ENCODE data around the gene PPARG.
"Not testable (repeated sequence)": the region's sequence is repeated elsewhere in the genome, so short reads cannot be mapped to it uniquely, and the experiment has no call there.

PPARG gene

DNA sequence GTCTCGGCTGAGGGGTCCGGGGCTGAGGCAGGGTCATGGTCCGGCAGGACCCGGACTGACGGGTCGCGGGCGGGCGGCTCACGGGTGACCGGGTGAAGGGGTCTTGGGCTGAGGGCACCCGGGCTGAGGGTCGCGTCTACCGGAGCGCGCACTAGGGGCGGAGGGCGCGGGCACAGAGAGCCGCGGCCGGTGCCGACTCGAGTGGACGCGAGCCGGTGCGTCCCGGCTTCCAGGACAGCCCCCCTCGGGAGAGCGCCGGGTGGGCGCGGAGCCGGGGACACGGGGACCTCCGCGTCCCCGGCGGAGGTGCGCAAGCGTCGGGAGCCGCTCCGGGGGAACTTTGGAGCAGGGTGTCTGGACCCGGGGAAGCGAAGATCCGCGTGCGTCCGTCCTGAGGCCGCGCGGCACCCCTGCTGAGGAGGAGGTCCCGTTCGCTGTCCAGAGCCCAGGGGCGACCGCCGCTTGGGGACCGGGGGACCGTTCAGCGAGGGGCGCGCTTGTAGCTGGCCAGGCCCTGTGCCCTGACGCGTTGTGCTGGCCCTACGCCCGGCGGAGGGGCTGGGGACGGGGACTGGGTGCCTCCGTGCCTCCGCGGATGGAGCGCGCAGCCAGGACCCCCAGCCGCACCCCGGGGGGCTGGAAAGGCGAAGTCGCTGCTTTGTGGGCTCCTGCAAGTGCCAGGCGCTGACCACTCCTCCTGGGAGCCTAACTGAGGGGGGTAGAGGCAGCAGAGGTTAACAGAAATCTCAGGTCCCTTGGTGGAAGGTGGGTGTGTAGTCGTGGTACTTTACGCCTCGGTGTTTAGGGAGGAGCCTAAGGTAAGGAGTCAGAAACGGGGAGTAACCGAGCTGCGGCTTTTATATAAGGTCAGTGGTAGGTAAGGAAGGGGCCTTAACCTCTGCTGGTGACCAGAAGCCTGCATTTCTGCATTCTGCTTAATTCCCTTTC, at the start of gene PPARG:
Gene PPARG, plus strand, starts transcription at position 889 of the 948 bp plus-strand sequence. CDS start 90,642 bp downstream, outside the sequence.
- no peak for DNase-seq

DNA sequence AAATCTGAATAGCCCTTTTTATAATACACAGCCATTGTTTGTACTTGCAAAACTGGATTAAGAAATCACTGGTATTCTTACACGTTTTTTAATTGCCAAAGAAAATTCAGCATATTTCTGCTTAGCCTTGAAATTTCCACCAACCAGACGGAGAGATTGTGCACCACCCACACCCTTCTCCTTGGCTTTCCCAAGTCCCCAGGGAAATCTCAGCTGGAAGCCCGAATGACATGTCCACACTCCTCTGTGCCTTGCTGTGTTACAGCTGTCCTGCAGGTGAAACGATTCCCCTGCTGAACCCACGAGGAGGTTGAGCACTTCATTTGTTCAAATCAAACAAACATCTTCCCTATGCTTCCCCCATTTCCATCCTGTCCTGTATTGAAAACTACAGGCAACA, 49.6 kb upstream of the PPARG start:
- DNase-seq: no peak

DNA sequence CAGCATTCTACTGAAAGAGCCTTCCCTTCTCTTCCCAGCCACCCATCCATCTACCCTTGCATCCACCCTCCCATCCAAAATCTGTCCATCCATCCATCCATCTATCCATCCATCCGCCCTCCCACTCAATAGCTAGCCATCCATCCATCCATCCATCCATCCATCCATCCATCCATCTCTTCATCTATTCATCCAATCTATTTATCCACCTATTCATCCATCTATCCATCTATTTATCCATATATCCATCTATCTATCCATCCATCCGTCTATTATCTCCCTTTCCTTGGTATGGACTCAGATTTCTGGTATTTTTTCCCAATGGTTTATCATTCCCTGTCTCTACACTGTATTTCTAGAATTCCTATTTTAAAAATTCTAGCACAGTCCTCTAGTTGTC, 46.1 kb upstream of the PPARG start:
- DNase-seq: no peak

DNA sequence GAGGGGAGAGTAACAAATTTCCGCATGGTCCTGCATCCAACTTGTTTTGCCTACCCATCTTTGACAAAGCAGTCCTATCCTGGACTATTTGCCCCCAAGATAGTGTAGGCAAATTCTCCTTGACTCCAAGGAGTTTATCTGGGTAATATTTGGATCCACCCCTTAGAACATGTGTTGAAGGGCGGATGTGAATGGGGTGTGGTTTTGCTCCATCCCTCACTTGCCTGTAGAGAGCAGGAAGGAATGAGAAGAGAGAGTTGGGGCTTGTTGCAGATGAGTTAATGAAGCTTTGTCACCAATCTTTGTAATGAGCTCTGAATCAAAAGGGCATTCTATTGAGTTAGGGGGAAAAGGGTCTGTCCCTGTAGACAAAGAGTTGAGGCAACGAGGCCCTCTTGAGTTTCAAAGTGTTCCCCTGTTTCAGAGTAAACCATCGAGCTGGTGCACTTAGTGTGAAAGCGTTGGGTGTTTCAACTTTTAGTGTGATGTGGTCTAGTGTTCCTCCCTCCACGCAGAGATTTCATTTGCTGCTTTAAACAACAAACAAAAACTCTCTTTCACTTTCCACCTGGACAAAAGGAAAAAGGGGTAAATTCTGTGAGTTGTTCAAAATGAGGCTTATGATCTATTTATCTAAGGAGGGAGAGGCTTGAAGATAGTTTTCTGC, 42.2 kb upstream of the PPARG start:
- no peak for DNase-seq

DNA sequence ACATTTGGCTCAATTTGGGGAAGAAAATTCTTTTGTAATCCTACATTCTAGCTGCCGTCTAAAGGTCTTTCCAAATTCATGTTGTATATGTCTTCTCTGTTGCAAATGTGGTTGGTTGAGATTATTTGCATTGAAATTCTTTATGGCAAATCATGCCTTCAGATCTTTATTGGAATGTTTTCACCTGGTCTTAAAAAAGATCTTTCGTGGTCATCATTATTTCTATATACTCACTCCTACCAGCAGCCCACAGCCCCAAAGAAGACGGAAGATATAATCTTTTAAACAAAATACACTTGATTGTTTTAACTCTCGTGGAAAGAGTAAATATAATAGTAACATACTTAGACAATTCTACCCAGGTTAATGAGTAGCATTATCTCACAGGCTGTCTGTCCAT, 41.5 kb upstream of the PPARG start:
- DNase-seq: no peak

DNA sequence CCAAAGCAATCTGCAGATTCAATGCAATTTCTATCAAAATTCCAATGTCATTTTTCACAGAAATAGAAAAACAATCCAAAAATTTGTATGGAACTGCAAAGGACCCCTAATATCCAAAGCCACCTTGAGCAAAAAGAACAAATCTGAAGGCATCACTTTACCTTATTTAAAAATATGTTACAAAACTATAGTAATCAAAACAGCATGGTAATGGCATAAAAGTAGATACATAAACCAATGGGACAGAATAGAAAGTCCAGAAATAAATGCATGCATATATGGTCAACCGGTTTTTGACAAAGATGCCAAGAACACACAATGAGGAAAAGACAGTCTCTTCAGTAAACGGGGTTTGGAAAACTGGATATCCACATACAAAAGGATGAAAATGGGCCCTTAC, 39.4 kb upstream of the PPARG start:
- no peak for DNase-seq

DNA sequence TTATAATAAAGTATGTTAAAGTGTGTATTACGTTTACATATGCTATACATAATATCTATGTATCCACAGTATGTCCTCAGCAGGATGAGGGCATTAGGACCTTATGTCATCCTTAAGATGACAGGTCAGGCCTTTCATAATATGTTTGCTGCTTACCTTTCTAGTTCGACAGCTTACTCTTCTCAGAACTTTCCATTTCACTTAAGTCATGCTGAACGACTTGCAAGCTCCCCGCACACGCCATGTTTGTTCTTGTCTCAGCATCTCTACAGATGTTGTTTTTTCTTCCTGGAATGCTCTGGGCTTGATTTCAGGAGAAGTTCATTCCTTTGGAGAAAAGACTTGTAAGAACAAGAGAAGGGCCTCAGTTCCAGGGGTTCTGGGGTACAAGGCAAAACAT, 36.0 kb upstream of the PPARG start:
- DNase-seq: no peak

DNA sequence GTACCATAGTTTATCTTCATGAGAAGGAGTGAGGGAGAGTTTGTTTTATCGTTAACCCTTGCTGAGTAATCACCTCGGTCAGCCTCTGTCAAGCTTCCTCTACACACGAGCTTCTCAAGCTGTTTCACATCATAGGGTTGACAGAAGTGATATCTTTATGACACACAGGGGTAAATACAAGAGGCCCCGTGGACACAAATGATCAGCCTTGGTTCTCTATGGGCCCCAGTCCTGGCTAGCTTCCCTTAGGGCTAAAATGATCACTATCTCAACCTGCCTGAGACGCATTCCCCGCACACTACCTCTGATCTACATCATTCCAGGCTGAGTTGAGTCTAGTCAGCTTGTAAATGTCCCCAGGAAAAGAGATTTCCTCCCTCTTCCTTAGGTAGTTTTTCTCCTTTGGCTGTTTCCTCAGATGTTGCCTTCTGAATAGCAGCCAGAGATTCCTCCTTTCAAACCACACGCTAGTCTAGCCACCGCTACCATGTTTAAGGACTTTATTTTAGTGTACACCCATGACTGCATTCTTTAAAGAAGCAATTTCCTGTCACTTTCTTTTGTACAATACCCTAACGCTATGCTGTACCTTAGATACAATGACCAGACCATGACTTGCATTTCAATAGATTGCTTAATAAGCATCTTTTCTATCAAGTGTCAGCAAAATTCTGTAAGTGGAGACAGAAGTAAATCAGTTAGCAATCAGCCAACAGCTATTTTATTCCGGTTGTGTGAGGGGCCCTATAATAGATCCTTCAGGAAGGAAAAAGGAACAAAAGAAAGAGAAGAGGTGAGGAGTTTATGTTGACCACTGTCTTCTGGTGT, 35.1 kb upstream of the PPARG start:
- DNase-seq: no peak

DNA sequence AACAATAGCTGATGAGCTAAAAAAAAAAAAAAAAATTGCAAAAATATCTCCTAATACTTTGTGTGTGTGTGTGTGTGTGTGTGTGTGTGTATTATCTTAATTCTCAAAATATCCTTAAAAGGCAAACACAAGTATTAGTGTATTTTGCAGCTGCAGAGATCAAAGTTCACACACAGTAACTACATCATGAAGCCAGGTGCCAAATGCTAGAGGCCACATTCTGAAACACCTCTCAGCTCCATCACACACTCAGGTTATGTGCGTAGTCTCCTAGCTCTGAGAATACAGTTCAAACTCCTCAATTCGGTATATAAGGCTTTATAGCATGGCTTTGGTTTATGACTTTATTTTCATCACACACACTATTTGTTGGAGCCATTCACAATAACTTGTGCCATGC, 33.5 kb upstream of the PPARG start:
- no peak for DNase-seq

DNA sequence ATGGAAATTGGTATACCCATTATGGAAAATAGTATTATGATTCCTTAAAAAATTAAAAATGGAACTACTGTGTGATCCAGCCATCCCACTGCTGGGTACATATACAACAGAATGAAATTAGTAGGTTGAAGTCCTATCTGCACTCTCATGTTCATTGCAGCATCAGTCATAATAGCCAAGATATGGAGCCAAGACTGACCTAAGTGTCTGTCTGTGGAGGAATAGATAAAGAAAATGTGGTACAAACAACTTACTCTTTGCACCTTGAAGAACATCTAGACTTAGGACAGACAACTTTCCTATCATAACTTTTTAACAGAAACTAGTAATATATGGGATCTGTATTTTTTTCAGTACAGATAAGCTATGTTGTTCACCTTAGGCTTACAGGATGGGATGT, 30.0 kb upstream of the PPARG start:
- DNase-seq: no peak

DNA sequence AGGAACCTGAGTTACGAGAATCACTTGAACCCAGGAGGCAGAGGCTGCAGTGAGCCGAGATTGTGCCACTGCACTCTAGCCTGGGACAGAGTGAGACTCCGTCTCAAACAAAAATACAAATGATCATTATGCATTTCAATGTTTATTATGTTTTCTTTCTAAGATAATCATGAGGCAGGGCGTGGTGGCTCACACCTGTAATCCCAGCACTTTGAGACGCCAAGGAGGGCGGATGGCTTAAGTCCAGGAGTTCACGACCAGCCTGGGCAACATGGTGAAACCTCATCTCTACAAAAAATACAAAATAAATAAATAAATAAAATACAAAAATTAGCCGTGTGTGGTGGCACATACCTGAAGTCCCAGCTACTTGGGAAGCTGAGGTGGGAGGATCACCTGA, 26.7 kb upstream of the PPARG start:
- DNase-seq: not testable (repeated sequence)

DNA sequence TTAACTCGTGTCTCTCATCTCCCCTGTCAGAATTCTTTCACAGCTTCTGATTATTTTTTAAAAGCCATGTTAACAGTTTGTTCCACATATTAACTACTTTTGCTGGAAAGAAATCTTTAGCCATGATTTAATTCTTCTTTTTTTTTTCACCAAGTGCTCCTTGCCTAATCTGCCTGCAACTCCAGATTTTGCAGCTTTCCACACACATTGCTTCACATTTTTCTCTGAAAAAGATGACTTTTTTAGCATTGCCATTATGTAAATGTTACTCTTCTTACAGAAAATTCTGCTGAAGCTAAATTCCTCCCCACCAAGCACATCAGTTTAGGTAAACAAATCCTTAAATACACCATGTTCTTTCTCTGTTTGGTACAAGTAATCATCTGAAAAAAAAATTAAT, 23.4 kb upstream of the PPARG start:
- DNase-seq: no peak

DNA sequence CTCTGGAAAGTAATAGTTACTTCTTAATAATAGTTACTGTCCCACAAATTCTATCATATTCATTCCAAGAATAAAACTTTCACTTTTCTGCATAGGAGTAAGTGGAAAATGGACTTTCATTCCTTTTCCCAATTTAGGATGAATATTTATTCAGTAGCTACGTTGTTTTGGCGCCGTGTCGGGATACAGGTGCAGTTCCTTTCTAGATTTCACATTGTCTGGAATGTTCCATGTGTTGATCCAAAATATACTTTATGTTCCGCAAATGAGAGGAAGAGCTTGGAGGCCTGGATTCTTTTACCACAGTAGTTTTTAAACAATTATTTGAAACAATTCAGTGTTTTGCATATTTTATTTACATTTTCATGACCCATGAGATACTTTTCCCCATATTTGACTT, 22.8 kb upstream of the PPARG start:
- DNase-seq: no peak

DNA sequence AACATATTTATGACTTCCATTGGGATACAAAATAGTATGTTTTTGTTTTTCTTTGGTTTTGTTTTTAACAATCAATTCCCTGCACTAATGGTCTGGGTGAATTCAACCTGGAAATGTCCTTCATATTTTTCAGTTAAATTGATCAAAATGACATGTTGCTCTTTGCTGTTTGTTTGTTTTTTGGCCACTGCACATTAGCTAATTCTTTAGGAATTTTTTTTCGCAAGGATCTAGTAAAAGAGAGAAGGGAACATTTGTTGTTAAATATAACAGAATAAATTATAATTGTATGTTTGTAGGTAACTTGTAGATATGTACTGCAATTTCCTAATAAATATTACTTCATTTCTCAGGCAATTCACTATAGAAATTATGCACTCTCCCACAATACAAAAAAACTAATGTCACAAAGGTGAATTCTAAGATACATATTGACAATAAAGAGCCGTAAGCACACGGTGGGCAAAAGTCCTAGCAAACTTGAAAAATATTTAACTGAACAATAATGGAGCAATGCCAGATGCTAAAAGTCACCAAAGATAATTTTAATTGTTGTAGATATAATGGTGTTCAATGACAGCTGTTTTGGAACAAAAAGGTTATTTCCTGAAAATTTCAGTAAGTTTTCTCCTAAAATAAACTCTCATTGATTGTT, 21.4 kb upstream of the PPARG start:
- no peak for DNase-seq

DNA sequence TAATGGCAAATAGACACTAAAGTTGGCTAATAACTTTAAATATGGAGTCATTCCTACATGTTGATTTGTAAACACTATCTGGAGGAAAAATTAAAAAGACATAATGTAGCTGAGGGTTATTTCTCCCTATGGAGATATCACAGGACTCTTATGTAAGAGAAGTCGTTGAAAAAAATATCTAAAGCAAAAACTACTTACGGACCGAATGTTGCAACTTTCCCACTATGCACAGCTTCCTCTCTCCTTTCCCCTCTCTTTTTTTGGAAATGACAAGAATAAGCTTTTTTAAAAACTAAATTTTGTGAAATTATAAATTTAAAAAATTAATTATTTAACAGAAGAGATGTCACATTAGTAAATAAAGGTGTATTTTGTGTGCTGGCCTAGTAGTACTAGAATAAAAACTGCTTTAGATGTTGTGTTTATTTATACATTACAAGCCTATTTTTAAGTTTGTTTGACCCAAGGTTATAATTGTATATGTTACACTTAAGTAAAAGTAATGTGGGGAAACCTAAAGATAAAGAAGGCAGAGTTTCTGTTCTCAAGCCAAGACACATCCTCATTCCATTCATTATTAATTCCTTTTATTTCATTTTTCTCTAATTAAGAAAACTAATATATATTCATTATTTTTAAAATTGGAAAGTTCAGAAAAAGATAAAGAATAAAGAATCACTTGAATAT, 20.7 kb upstream of the PPARG start:
- DNase-seq: no peak

DNA sequence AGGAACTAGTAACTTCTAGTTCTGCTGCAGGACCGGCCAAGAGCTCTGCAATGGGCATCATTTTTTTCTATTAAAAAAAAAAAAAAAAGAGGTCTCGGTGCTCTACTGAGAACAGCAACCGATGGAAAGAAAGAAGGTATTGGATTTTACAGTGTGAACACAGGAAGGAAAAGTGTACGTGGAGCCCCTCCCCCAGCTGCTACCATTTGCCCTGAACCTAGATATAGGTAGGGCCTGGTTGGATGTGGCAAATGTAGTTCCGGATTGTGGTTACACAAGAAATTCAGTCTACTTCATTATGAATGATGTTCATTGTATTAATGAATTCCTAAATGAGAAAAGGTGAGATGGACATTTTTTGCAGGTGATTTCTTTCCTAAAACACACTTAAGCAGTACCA, 17.9 kb upstream of the PPARG start:
- DNase-seq: no peak

DNA sequence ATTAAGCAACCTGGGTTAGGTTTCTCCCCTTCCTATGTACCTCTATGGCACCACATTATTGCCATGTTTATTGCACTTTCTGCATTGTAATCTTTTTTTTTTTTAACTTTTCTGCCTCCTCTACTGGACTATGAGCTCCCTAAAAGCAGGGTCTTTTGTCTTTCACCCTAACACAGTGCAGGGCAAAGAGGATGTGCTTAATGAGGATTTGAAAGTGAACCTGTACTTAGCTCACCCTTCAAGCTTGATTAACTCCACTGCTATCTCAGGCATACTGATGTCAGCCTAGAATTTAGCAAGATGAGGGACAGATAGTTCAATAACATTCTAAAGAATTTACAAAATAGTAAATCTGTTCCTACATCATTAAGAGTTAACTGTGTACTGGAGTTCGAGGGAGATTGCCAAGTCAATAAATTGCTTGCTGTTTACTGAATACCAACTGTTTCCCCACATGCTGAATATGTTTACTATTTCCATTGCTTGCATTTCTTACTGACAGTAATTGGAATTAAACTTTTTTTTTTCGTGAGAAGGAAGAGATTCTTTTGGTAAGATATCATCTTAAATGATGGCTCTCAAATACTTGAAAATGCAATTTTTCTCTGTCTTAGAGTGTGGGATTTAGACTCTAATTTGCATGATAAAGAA, 15.7 kb upstream of the PPARG start:
- no peak for DNase-seq

DNA sequence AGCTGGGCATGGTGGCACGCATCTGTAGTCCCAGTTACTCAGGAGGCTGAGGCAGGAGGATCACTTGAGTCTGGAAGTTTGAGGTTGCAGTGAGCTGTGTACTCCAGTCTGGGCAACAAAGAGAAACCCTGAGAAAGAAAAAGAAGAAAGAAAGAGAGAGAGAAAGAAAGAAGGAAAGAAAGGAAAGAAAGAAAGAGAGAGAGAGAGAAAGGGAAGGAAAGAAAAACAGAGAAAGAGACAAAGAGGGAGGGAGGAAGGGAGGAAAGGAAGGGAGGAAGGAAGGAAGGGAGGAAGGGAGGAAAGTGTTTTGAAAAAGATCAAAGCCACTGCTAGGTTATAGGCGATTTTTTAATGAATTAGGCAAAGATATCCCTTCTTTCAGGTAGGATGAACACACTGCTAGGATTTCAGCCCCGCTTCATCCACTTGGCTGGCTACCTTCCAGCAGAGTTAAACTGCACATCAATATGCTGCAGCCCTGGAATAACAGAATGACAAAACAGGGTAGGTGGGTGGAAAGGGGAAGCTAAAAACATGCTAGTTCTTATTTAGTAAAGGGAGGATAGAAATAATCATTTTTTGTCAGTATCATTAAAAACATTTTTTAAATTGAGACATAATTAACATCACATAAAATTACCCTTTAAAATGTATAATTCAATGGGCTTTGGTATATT, 12.8 kb upstream of the PPARG start:
- DNase-seq: no peak

DNA sequence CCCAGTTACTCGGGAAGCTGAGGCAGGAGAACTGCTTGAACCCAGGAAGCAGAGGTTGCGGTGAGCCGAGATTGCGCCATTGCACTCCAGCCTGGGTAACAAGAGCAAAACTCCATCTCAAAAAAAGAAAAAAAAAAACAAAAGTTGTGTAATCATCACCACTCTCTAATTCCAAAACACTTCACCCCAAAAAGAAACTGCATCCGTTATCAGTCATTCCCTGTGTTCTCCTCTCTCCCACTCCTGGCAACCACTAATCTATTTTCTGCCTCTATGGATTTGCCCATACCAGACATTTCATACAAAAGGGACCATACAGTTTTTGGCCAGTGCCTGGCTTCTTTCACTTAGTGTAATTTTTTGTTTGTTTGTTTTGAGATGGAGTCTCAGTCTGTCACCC, 12.0 kb upstream of the PPARG start:
- DNase-seq: not testable (repeated sequence)

DNA sequence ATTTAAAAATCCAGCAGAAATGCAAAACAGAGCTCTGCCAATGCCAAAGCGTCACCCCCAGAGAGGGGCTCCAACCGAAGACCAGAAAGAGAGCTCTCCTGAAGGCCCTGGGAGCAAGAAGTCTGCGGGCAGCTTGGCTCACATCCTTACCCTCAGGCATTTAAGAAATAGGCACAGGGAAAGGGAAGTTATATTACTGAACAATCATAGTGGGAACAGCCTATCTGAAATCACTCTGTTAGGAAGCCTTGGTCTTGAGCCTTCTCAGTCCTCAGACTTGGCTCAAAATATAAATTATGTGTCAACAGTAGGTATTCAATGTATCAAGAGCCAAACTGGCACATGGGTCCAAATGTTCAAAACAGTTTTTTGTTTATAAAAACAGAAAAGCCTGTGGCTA, 10.3 kb upstream of the PPARG start:
- DNase-seq: no peak

All from NCI-H1930 (cell line).